ENCODE data around the gene B4GALT2. TPM values are rescaled to one million over a fixed set of nuclear protein-coding genes. Genes with fewer than 3 reads are reported as not detected.

Gene B4GALT2
- total and polyA plus RNA-seq, 9 of the 15 experiments (the other 6 are each of a cell fraction or from before 2014, with no cell fraction given), result 1.3 to 86.8 (median 43.8) TPM

GRCh38 chr1:43969746-43970466, 9.1 kb upstream of the B4GALT2 start, which contains the start of gene DPH2:
TSS of gene DPH2 (plus strand) at chr1:43970010. CDS start at chr1:43970176, 166 bp downstream.
- Histone ChIP-seq H3K79me2 (ENCODE audit: control insufficient read depth, insufficient read depth, low read length) (peaks cover 18% of the 10 kb centered on the region), H3K36me3 (ENCODE audit: control insufficient read depth, insufficient read depth, low read length) (peaks cover 36% of the 10 kb centered on the region), H3K9ac (ENCODE audit: insufficient read depth in 1 of 2, low read depth in 2 of 2, low read length in 2 of 2) (peak within 1 kb of the TSS; percentile 81 to 99), H4K20me1 (replicated peaks; ENCODE audit: control insufficient read depth, insufficient read depth, low read length) (no peaks in the 10 kb centered on the region), H2AFZ (ENCODE audit: low read depth, low read length) (peak within 1 kb of the TSS; percentile 87), H3K4me1 (replicated peaks in 1 of 2; ENCODE audit: control insufficient read depth in 2 of 2, insufficient read depth in 2 of 2, low read length in 2 of 2) (peaks cover 10 to 30% of the 10 kb centered on the region in 2 experiments; a peak in 4 of 5 replicates), H3K4me3 (peak within 1 kb of the TSS; percentile 100), H3K4me2 (ENCODE audit: insufficient read depth, low read length) (peak within 1 kb of the TSS; percentile 98), H3K9me1 (ENCODE audit: control insufficient read depth, insufficient read depth, low read length) (peaks cover 4% of the 10 kb centered on the region), H3K27me3 (ENCODE audit: control insufficient read depth in 2 of 2, insufficient read depth in 2 of 2, low read length in 2 of 2) (no peaks in the 10 kb centered on the region), H3K27ac (ENCODE audit: extremely low read depth, low read depth, low read length) (peak within 1 kb of the TSS; percentile 71), H3K9me3 (replicated peaks; ENCODE audit: control insufficient read depth, insufficient read depth, low read depth, low read length) (no peaks in the 10 kb centered on the region)
- under 1% methylated on average over 47 of the region's 47 CpGs for WGBS (ENCODE audit: insufficient coverage, low coverage, missing lambda C conversion rate)
- TSS peak; percentile 63 for BruUV-seq (replicated peaks)
- in situ Hi-C loops (cut with MboI), result no loop called here
- POLR2A ChIA-PET, result interaction anchor here (0.5 to 1.4 kb wide), 12 partner anchors 8 to 1830 kb away, joined by 3 to 7 read pairs (median 3); partner anchors contain the start of gene IPO13
- intact Hi-C loops (cut with micrococcal nuclease), result loop anchor here (1.0 kb wide), 1 partner anchor 24 kb away; the partner anchor contains the start of gene IPO13
- ATAC-seq (peak; percentile 96), FAIRE-seq (peak; percentile 100), DNase-seq (ENCODE audit: extremely low read depth in 1 of 4, low spot score in 3 of 4) (peak; percentile 97 to 99 (median 98))
- CTCF ChIA-PET (ENCODE audit: low intra/inter-chr PET ratio), result no interaction called here
- TF ChIP-seq ZBTB40 (IDR thresholded peaks at IDR 0.05) (peak; percentile 98), ZBTB40 (CRISPR knock-in tag; IDR thresholded peaks at IDR 0.05) (no peak), TGIF2 (CRISPR knock-in tag; IDR thresholded peaks at IDR 0.05) (no peak), GABPB2 (CRISPR knock-in tag; conservative IDR thresholded peaks at IDR 0.05) (no peak), SIX5 (IDR thresholded peaks at IDR 0.05; ENCODE audit: borderline replicate concordance in 1 of 2, insufficient read depth in 1 of 2, low read depth in 1 of 2, low read length in 2 of 2) (peak; percentile 83 to 91), E2F5 (CRISPR knock-in tag; IDR thresholded peaks at IDR 0.05) (0 out of 2 replicates have a peak, but pooled peaks have one; percentile 52), ATF1 (CRISPR knock-in tag; IDR thresholded peaks at IDR 0.05) (no peak), ATF1 (tag; IDR thresholded peaks at IDR 0.05) (peak; percentile 86), ZNF830 (CRISPR knock-in tag; IDR thresholded peaks at IDR 0.05) (no peak)

Measured in K562 (cell line).